SJCRH30 (cell line): ENCODE results near the gene ZNF611. TPM values are rescaled to one million over a fixed set of nuclear protein-coding genes. Genes with fewer than 3 reads are reported as not detected.
A peak's percentile ranks its signal among the peaks of the same experiment; 100 is the strongest.
"Not testable (repeated sequence)": the region's sequence is repeated elsewhere in the genome, so short reads cannot be mapped to it uniquely, and the experiment has no call there.

Source experiments
- DNase-seq, 2 experiments: peaks; one replicate each; pipeline ENCODE4 v3.0.0-alpha.2; 2015 to 2020
- H3K27ac ChIP-seq: fragments of 250-450 bp; sonication (Bioruptor Pico); 2 replicates; pipeline ENCODE4 v1.5.1; 2020; ENCODE audit warnings: mild to moderate bottlenecking, moderate library complexity
- H3K27me3 ChIP-seq: fragments of 250-450 bp; sonication (Bioruptor Pico); 2 replicates; pipeline ENCODE4 v1.5.1; 2020; ENCODE audit warnings: mild to moderate bottlenecking, moderate library complexity
- H3K36me3 ChIP-seq: fragments of 250-450 bp; sonication (Bioruptor Pico); 2 replicates; pipeline ENCODE4 v1.5.1; 2020; ENCODE audit warnings: mild to moderate bottlenecking, moderate library complexity
- H3K4me1 ChIP-seq: fragments of 250-450 bp; sonication (Bioruptor Pico); 2 replicates; pipeline ENCODE4 v1.5.1; 2020; ENCODE audit warnings: mild to moderate bottlenecking, moderate library complexity
- H3K4me3 ChIP-seq: fragments of 250-450 bp; sonication (Bioruptor Pico); 2 replicates; pipeline ENCODE4 v1.5.1; 2020; ENCODE audit warnings: mild to moderate bottlenecking, moderate library complexity
- H3K9me3 ChIP-seq: fragments of 250-450 bp; sonication (Bioruptor Pico); replicated peaks from 2 replicates; pipeline ENCODE4 v1.5.1; 2020; ENCODE audit warnings: mild to moderate bottlenecking, moderate library complexity
- total RNA-seq: library from RNA; depleted of rRNA; stranded (reverse); fragments of >200 nt; shearing (Covaris generic); gene quantifications from 2 replicates; pipeline ENCODE4 v1.2.3, GENCODE V29; 2014; rRNA removed

ZNF611 gene
- 9.6 and 12.3 TPM in 2 replicates for total RNA-seq

- peak within 1 kb of the TSS; percentile 52 for H3K27ac ChIP-seq
- H3K36me3 ChIP-seq: no peaks in the 10 kb centered on the region
- H3K9me3 ChIP-seq: no peaks in the 10 kb centered on the region
- no peaks in the 10 kb centered on the region for H3K4me1 ChIP-seq
- H3K4me3 ChIP-seq: peak within 1 kb of the TSS; percentile 79
- H3K27me3 ChIP-seq: no peaks in the 10 kb centered on the region
- DNase-seq: peak; percentile 93 to 95
Measured at GRCh38 chr19:52734893-52735661, at the start of gene ZNF611. TSS of gene ZNF611 (minus strand) at chr19:52735044. CDS start at chr19:52715894, 19,150 bp downstream.

DNA sequence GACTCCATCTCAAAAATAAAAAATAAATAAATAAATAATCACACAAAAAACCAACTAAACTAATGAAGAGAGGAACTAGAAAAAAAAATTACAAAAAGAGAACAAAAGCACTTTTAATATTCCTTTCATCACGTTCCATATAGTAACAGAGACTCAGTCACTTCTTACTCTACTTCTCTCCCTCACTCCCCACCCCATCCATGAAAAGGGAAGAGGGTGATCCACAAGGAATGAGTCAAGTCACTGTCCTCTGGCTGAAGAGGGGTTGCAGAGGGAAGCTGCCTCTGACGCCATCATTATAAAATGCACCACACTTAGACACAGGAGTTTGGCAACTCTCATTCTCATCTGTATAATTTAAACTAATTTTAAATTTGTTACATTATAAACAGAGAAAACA, 48.0 kb upstream of the ZNF611 start:
- H3K36me3 ChIP-seq, DNase-seq, H3K4me1 ChIP-seq, H3K4me3 ChIP-seq, H3K27ac ChIP-seq, H3K27me3 ChIP-seq, H3K9me3 ChIP-seq: not testable (repeated sequence)

- Histone ChIP-seq H3K4me3 (no peak overlapping the region), H3K36me3 (no peaks in the 10 kb centered on the region), H3K4me1 (no peaks in the 10 kb centered on the region), H3K27me3 (no peaks in the 10 kb centered on the region), H3K27ac (no peak overlapping the region), H3K9me3 (no peaks in the 10 kb centered on the region)
- no peak for DNase-seq
Measured at GRCh38 chr19:52778811-52779210, 44.0 kb upstream of the ZNF611 start.

DNA sequence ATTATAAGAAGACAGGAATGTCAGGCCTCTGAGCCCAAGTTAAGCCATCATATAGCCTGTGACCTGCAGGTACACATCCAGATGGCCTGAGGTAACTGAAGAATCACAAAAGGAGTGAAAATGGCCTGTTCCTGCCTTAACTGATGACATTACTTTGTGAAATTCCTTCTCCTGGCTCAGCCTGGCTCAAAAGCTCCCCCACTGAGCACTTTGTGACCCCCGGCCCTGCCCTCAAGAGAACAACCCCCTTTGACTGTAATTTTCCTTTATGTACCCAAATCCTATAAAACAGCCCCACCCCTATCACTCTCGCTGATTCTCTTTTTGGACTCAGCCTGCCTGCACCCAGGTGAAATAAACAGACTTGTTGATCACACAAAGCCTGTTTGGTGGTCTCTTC, 21.6 kb upstream of the ZNF611 start:
- not testable (repeated sequence) for H3K4me1 ChIP-seq, H3K36me3 ChIP-seq, H3K4me3 ChIP-seq, DNase-seq, H3K9me3 ChIP-seq, H3K27ac ChIP-seq, H3K27me3 ChIP-seq

GRCh38 chr19:52749780-52750179, 14.9 kb upstream of the ZNF611 start:
- Histone ChIP-seq H3K27ac (no peak overlapping the region), H3K4me1 (no peaks in the 10 kb centered on the region), H3K36me3 (no peaks in the 10 kb centered on the region), H3K9me3 (0 out of 2 replicates have a peak, but pooled peaks cover 2% of the 10 kb centered on the region), H3K4me3 (no peak overlapping the region), H3K27me3 (no peaks in the 10 kb centered on the region)
- no peak for DNase-seq

DNA sequence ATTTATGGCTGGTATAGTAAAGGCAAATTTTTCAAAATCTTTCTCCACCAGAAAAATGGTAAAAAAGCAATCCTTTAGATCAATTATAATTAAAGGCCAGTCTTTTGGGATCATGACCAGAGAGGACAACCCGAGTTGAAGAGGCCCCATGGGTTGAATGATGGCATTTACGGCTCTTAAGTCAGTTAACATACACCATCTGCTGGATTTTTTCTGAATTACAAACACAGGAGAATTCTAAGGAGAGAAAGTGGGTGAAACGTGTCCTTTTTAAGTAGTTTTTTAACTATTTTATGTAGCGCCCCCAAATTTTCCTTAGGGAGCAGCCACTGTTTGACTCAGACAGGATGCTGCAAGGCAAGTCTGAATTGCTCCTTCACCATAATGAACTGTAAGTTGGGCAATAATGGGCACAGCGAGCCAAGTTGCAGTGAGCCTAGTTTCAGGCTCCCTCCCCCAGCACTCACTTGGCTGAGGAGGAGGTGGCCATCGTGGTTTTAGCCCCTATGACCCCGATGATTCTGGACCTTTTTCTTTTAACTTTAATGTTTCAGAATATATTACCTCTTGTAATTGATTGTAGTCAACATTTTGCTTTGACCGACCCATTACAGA, 13.6 kb upstream of the ZNF611 start:
- H3K4me1 ChIP-seq: no peaks in the 10 kb centered on the region
- H3K27me3 ChIP-seq: no peaks in the 10 kb centered on the region
- H3K27ac ChIP-seq: no peak overlapping the region
- H3K9me3 ChIP-seq: 0 out of 2 replicates have a peak, but pooled peaks cover 2% of the 10 kb centered on the region
- H3K4me3 ChIP-seq: no peak overlapping the region
- H3K36me3 ChIP-seq: no peaks in the 10 kb centered on the region
- peak in 1 of 2 experiments; percentile 55 for DNase-seq

DNA sequence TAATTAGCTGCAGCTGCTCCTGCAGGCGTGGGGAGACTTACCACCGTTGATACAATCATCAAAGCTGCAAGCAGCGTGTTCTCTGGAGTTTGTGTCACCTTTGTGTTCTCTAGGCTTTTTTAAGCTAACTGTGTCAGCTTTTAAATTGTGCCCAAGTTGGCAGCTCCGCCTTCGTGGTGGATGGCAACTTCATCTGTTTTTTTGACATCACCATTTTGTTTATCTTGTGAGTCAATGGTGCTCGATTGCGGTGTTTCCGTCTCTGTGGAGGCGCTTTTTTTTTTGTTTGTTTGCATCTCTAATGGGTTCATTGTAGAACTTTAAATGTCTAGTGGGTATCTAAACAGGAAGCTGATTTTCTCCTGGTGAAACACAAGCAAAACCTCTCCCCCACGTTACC, 11.1 kb upstream of the ZNF611 start:
- not testable (repeated sequence) for H3K36me3 ChIP-seq, H3K9me3 ChIP-seq, H3K27ac ChIP-seq, DNase-seq, H3K27me3 ChIP-seq, H3K4me1 ChIP-seq, H3K4me3 ChIP-seq

- Histone ChIP-seq H3K9me3 (0 out of 2 replicates have a peak, but pooled peaks cover 2% of the 10 kb centered on the region), H3K36me3 (no peaks in the 10 kb centered on the region), H3K4me1 (no peaks in the 10 kb centered on the region), H3K27me3 (no peaks in the 10 kb centered on the region), H3K27ac (no peak overlapping the region), H3K4me3 (no peak overlapping the region)
- no peak for DNase-seq
Measured at GRCh38 chr19:52743091-52743490, 8.2 kb upstream of the ZNF611 start.

GRCh38 chr19:52742516-52742915, 7.7 kb upstream of the ZNF611 start:
- Histone ChIP-seq H3K27me3 (no peaks in the 10 kb centered on the region), H3K4me3 (no peak overlapping the region), H3K27ac (no peak overlapping the region), H3K4me1 (no peaks in the 10 kb centered on the region), H3K36me3 (no peaks in the 10 kb centered on the region), H3K9me3 (no peaks in the 10 kb centered on the region)
- DNase-seq: no peak

DNA sequence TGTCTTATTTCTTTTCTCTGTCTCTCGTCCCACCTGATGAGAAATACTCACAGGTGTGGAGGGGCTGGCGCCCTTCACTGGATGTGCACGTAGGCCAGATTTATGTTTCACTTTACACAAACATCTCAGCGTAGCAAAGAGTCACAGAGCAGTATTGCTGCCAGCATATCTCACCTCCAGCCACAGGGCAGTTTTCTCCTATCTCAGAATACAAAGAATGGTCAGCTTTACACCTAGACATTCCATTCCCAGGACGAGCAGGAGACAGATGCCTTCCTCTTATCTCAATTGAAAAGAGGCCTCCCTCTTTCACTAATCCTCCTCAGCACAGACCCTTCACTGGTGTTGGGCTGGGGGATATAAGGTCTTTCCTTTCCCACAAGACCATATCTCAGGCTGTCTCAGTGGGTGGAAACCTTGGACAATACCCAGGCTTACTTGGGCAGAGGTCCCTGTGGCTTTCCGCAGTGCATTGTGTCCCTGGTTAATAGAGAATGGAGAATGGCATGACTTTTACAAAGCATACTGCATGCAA, 7.2 kb upstream of the ZNF611 start:
- no peaks in the 10 kb centered on the region for H3K9me3 ChIP-seq
- no peaks in the 10 kb centered on the region for H3K4me1 ChIP-seq
- no peak overlapping the region for H3K27ac ChIP-seq
- no peak overlapping the region for H3K4me3 ChIP-seq
- no peak for DNase-seq
- no peaks in the 10 kb centered on the region for H3K36me3 ChIP-seq
- H3K27me3 ChIP-seq: no peaks in the 10 kb centered on the region

- not testable (repeated sequence) for H3K4me1 ChIP-seq, DNase-seq, H3K9me3 ChIP-seq, H3K4me3 ChIP-seq, H3K36me3 ChIP-seq, H3K27me3 ChIP-seq, H3K27ac ChIP-seq
Measured at GRCh38 chr19:52741371-52741770, 6.5 kb upstream of the ZNF611 start.

- H3K27ac ChIP-seq: no peak overlapping the region
- no peaks in the 10 kb centered on the region for H3K27me3 ChIP-seq
- no peak overlapping the region for H3K4me3 ChIP-seq
- no peaks in the 10 kb centered on the region for H3K4me1 ChIP-seq
- no peaks in the 10 kb centered on the region for H3K36me3 ChIP-seq
- H3K9me3 ChIP-seq: no peaks in the 10 kb centered on the region
- no peak for DNase-seq
Measured at GRCh38 chr19:52739576-52739975, 4.7 kb upstream of the ZNF611 start.

DNA sequence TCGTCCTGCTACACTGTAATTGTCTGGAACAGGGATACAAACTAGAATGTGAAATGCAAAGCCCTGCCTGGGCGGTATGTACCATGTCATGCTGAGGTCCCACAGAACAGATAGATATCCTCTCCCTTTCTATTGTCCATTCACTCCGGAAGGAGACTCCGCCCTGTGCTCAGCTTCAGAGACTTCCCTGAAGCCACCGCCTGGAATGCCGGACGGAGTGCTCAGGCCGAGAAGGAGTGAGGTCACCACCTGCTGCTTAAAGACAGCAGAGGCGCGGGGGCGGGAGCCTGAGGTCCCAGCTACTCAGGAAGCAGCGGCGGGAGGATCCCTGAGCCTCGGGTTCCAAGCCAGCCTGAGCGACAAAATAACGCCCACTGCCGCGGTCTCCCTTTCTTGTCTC, 890 bp upstream of the ZNF611 start:
- Histone ChIP-seq H3K27ac (peak overlapping the region; percentile 52), H3K27me3 (no peaks in the 10 kb centered on the region), H3K4me3 (peak overlapping the region; percentile 79), H3K9me3 (no peaks in the 10 kb centered on the region), H3K4me1 (no peaks in the 10 kb centered on the region), H3K36me3 (no peaks in the 10 kb centered on the region)
- peak; percentile 60 to 66 for DNase-seq

DNA sequence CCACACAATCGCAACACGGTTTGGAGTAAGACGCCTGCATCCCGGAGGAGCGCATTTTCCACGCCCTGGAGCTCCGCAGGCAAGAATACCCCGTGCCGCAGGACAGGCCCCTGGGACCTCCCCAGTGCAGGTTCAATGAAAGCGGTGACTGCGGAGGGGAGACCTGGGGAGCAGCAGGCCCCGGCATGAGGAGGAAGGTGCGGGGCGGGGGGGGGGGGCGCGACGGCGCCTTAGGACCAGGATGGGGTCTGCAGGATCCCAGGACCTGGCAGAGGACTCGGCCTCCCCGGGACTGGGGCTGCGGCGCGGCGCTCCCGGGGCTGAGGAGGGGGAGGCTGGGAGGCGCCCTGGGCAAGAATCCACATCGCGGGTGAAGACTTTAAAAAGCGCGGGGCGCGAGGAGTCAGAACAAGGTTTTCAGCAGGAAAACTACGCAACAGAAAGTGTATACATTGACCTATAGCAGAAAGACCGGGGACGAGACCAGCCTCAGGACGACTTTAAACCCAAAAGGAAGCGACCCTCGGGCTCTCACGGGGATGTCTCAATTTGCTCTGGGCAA, 432 bp downstream of the ZNF611 start:
- no peaks in the 10 kb centered on the region for H3K27me3 ChIP-seq
- DNase-seq: peak; percentile 17 to 38

GRCh38 chr19:52726051-52726450, 8.8 kb downstream of the ZNF611 start:
- not testable (repeated sequence) for DNase-seq, H3K27me3 ChIP-seq, H3K9me3 ChIP-seq, H3K4me3 ChIP-seq, H3K4me1 ChIP-seq, H3K27ac ChIP-seq
- peaks cover 25% of the 10 kb centered on the region for H3K36me3 ChIP-seq

More for the DNA sequence above, 432 bp downstream of the ZNF611 start:
- Histone ChIP-seq H3K27ac (peak overlapping the region; percentile 52), H3K4me1 (no peaks in the 10 kb centered on the region), H3K4me3 (peak overlapping the region; percentile 79), H3K36me3 (no peaks in the 10 kb centered on the region), H3K9me3 (no peaks in the 10 kb centered on the region)
